ENCODE results near the gene SERPINA4.

Gene SERPINA4

DNA sequence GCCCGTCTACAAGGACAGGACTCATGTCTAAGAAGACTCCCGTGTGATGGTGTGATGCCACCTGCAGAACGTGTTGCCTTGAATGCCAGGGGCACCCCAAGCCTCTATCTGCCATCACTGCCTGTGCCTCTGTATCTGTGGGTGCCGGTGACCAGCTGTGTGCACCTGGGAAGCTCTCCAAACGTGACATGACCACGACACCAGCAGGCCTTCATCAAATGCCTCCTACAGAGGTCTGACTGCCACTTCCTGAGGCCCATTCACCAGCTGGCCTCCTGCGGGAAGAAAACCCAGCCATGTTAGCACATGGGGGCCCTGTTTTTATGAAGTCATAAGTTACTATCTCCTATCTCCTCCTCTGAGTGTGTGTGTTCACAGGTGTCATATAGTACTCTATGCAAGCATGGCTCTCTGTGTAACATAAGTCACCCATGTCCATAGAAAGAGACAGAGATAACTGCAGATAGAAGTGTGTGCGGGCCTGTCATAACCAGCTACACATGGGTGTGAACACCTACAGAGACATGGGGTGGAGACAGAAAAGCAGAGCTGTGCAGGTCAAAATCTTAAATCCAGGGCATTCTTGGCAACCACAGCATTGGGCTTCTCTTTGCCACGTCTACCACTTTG is 18.3 kb upstream of the SERPINA4 start:
- no peak for DNase-seq (ENCODE audit: low read depth)

DNA sequence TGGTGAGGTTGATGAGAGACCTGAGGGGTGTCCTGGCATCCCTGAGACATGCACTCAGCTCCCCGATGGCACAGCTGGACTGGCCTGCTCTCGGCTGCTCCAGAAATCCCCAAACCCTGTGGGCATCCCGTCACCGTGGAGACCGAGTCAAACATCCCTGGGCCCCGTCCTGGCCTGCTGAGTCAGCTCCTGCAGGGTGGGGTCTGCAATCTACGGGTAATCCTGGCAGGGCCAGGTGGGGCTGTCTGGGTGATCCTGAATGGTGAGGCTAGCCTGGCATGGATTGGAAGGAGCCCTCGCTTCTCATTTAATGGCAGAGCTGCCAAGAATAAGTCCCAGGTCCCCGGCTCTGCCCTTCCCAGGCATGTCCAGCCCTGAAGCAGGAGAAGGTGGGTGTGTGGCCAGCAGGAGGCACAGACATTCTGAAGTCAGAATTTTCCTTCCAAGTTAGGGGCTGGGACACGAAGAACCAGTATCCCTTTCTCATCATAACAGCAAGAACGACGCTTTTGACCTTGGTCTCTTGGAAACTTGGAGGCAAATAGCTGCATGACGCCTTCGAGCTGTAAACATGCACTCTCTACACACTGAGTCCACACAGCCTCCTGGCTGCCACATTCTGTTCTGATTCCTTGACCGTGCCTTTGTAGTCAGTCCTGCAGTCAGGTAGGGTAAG is 17.7 kb upstream of the SERPINA4 start:
- DNase-seq (ENCODE audit: low read depth), result no peak

DNA sequence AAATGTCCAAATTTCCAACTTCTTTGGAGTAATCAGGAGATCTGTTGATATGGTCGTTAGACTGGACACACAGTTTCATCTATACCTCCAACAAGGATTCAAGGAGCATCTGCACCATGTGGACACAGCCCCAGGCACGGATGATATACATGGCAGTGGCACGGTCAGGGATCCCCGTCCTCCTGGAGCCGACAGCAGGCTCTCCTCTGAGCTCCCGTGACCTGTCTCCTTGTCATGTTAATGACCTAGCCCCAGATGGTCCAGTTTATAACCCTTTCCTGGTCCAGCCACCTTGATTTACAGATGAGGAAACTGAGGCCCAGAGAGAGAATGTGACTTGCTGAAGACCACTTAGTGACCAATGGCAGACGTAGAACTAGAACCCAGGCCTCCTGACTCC is 16.5 kb upstream of the SERPINA4 start:
- no peak for DNase-seq (ENCODE audit: low read depth)

DNA sequence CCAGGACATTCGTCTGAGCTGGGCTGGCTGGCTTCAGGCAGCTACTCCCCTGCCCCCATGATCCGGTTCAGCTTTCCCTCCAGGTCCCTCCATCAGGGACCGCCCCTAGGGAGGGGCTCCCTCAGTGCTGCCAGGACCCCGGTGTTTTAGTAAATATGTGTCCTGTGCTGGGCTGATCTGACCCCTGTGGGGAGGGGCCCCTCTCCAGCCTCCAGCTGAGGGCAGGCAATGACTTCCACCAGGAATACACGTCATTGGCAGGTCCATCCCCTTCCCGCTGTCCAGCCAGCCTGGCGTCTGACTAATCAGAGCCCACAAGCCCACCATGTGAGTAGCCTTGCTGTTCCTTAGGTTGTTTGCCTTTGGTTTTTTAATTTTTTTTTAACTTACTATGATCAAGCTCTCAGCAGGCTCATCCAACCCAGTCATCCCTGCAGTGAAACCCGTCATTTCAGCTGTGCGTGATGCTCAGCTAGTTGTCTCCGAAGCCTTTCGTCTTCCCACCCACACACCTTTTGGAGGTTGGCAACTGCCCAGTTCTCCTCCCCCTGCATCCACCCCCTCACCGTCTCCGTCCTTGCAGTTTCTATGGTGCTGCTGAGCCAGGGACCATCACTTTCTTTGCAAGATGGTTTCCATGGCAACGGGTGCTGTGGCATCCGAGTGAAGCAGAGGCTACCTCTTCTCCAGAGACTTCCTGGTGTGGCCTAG is 16.0 kb upstream of the SERPINA4 start:
- no peak for DNase-seq (ENCODE audit: low read depth)

GRCh38 chr14:94547151-94547680 is 14.0 kb upstream of the SERPINA4 start:
- DNase-seq (ENCODE audit: low read depth), result no peak

DNA sequence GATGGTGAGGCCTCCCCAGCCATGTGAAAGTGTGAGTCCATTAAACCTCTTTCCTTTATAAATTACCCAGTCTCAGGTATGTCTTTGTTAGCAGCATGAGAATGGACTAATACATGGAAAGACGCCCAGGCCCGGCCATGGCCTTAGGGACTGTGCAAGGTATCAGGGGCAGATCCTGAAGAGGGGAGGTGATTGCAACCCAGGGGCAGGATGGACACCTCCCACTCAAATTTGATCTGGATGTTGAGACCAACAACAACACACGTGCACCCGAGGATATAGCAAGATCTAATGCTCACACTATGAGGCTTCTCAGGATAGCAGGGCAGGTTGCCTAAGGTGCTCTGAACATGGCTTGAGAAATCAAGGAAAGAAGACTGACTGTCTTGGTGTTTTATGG is 13.5 kb upstream of the SERPINA4 start:
- no peak for DNase-seq (ENCODE audit: low read depth)

DNA sequence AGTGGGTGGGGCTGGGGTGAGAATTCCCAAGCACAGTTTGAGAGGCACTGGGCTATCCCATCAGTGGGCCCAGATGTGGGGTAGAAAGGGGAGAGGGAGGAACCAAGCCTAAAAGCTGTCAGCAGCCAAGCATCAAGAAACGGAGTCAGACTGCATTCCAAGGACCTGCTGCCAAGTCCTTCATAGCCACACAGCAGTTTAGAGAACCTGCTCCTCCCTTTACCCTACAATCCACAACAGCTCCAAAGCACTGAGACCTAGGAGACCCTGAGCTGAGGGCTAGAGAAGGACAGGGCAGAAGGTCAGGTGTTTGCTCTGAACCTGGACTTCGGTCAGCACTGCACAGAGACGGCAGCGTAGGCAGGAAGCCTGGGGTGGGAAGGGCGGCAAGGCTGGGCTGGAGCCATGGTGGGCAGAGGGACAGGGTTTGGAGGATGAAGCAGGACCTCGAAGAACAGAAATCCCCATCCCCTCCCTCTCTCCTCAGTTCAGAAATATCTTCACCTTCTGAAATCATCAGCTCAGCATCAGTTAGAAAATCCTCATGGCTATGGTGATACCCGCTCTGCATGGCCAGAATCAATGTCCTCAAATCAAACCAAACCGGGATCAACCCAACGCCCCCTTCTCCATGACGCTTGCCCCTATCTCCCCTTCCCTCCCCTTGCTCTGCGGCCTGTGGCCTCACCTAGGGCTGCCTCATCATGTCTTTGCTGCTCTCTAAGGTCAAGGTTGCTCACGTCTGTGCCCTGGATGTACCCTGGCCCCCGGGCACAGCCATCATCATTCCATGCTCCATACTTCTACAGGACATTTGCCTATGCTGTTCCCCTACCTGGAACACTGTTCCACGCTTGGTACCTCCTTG is 12.9 kb upstream of the SERPINA4 start:
- DNase-seq (ENCODE audit: low read depth), result no peak

DNA sequence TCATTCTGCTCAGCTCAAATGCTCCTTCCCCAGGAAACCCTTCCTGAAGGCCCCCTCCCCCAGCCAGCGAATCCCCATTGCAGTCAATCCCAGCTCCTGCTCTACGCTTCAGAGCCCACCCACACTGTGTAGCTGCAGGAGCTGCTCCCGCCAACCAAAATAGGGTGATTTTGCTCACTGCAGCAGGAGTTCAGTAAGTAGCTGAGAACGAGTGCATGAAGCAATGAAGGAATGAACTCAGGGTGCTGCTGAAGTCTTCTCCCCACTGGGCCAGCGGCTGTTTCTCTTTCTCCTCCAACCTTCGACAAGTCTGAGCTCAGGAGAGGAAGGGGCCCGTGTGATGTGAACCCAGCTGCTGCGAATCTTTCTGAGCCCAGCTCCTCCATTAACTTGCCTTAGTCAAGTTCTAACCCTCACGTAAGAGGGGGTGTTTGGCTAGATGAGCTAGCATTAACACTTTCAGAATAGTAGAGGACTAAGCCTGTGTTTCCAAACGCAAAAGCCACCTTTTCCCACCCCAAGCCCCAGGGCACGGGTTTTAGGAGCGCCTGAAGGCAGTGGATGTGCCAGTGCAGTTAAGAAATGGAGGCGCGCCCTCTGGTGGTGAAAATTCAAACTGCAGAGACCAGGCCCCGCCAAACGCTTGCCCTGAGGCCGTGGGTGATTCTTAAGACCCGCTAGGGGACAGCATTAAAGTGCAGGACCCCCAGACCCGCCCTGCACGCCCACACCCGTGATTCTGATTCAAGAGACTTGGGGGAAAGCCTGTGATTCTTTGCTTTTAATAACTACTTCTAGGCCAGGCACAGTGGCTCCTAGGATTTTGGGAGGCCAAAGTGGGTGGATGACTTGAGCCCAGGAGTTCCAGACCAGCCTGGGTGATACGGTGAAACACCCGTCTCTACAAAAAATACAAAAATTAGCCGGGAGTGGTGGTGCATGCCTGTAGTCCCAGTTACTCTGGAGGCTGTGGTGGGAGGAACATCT is 11.9 kb upstream of the SERPINA4 start:
- DNase-seq (ENCODE audit: low read depth), result peak; percentile 23

DNA sequence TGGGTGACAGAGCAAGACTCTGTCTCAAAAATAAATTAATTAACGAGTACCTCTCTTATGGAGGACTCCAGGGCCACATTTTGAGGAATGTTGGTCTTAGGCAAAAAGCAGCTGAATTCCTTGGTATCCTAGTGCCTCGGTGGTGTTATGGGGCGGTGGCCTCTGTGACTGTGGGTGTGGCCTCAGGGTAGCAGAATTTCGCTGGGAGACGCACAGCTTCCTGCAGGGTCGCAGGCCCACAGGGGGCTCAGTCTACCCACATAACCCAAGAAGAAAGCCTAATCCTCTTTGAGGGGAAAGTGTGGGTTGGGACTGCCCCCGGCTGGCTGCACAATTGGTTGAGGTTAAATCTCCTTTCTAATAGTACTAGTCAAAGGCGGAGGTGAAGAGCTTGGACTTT is 11.2 kb upstream of the SERPINA4 start:
- no peak for DNase-seq (ENCODE audit: low read depth)

DNA sequence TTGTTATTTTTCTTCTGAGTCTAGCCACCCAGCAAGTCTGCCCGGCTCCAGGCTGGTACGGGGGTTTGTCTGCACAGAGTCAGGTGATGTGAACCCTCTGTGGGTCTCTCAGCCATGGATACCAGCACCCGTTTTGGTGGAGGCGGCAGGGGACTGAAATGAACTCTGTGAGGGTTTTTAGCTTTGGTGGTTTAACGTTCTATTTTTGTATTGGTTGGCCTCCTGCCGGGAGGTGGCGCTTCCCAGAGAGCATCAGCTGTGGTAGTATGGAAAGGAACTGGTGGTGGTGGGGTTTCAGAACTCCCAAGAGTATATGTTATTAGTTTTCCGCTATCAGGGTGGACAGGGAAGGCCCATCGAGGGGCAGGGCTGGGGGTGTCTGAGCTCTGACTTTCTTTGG is 5.3 kb upstream of the SERPINA4 start:
- no peak for DNase-seq (ENCODE audit: low read depth)

- DNase-seq (ENCODE audit: low read depth), result no peak
Measured at GRCh38 chr14:94557327-94557726, 3.9 kb upstream of the SERPINA4 start.

GRCh38 chr14:94558842-94559241 is 2.4 kb upstream of the SERPINA4 start:
- DNase-seq (ENCODE audit: low read depth), result no peak

DNA sequence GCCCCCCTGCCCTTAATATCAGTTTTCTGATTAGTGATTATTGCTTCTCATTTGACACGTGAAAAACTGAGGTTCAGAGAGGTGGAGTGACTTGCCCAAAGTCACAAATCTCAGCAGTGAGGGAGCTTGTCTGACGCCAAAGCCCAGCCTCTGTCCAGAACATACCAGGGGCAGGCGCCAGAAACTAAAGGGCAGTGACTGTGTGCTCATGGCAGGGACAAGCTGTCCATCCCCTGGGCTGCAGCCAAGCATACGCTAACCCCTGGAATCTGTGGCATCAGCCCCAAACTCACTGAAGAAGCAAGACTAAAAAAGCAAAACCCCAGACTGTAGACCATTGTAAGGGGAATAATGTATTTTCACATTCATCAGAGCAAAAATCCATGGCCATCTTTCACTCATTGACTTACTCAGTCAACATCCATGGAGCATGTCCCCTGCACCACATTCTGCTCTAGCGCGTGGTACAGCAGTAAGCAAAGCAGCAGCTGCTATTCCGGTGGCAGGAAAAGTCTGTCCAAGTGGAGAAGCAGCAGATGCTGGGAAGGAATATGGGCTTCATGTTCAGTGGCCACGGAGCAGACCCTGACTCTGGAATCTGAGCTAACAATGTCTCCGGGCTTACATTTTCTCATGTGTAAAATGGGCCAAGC is 1.5 kb upstream of the SERPINA4 start:
- no peak for DNase-seq (ENCODE audit: low read depth)

DNA sequence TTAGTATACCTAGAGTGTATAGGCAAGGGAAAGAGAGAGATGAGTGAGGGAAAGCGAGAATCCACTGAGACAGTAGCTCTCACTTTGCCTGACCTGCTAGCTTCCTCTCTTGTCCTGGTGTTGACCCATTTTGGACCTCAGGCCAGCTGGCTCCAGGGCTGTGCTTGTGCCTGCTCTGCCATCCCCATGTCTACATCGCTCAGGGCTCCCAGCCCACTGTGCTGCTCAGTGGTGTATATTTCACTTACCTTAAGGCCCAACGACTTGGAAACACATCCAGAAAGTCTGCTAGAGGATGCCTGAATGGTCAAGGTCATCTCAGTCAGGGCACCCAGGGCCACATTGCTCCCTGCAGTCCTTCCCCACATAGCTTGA is 964 bp upstream of the SERPINA4 start:
- DNase-seq (ENCODE audit: low read depth), result no peak

DNA sequence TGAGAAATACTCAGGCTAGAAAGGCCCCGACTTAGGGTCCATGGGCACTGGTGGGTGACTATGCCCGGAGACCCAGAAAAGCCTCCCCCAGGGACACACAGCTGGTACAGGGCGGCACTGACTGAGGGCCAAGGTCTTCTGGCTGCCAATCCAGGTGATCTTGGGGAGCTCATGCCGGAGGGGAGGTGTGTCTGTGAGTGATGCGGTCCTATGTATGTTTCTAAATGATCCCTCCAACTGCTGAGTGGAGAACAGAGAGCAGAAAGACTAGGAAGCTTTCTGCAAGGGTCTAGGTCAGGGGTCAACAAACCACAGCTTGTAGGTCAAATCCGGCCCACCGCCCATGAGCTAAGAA is 391 bp downstream of the SERPINA4 start:
- no peak for DNase-seq (ENCODE audit: low read depth)

GRCh38 chr14:94562022-94562421 is 780 bp downstream of the SERPINA4 start:
- DNase-seq (ENCODE audit: low read depth), result no peak

DNA sequence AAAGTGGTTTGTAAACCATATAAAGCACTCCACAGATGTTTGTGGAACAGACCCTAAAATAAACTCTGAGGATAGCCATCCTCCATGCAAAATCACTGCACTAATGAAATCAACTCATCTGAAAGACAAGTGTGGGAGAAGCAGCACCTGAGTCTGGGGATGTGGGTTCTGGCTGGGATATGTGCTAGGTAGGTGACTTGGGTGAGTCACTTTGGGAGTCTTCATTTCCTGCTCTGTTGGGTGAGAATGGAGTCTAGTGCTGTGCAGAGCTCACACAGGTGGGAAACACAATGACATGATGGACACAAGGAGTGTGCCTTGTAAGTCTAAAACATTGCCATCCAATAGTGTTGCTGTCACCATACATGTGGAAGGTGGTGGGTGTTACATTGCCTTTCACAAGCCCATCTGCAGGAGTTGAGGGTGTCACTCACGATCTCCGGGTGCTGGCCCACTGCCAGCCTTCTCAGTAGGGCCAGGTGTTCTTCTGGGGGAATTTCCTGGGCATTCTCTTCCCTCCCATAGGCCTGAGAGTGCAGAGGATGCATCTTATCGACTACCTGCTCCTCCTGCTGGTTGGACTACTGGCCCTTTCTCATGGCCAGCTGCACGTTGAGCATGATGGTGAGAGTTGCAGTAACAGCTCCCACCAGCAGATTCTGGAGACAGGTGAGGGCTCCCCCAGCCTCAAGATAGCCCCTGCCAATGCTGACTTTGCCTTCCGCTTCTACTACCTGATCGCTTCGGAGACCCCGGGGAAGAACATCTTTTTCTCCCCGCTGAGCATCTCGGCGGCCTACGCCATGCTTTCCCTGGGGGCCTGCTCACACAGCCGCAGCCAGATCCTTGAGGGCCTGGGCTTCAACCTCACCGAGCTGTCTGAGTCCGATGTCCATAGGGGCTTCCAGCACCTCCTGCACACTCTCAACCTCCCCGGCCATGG is 2.0 kb downstream of the SERPINA4 start:
- DNase-seq (ENCODE audit: low read depth), result no peak

- DNase-seq (ENCODE audit: low read depth), result no peak
Measured at GRCh38 chr14:94564381-94564780, 3.1 kb downstream of the SERPINA4 start.

GRCh38 chr14:94568186-94568585 is 6.9 kb downstream of the SERPINA4 start:
- DNase-seq (ENCODE audit: low read depth), result no peak
